Activated naive CD8-positive, alpha-beta T cell treated with anti-CD3 and anti-CD28 coated beads for 36 hours (primary cell): Measurements from ENCODE around the gene ZNF117. TPM values are rescaled to one million over a fixed set of nuclear protein-coding genes. Genes with fewer than 3 reads are reported as not detected.

Source experiments
- DNase-seq: peaks from one replicate; pipeline ENCODE4 v3.0.0; 2021
- H3K27ac Mint-ChIP-seq: one replicate; pipeline ENCODE4 v1.8.0; 2022; ENCODE audit warnings: mild to moderate bottlenecking, moderate library complexity, mixed read lengths
- H3K27me3 Mint-ChIP-seq: one replicate; pipeline ENCODE4 v1.8.0; 2022; ENCODE audit warnings: mild to moderate bottlenecking, mixed read lengths
- H3K36me3 Mint-ChIP-seq: one replicate; pipeline ENCODE4 v1.8.0; 2021; ENCODE audit warnings: mild to moderate bottlenecking, mixed read lengths
- H3K4me1 Mint-ChIP-seq: one replicate; pipeline ENCODE4 v1.8.0; 2021; ENCODE audit warnings: mixed read lengths
- H3K4me3 Mint-ChIP-seq: one replicate; pipeline ENCODE4 v1.8.0; 2022; ENCODE audit warnings: mild to moderate bottlenecking, moderate library complexity, mixed read lengths
- H3K9me3 Mint-ChIP-seq: one replicate; pipeline ENCODE4 v1.8.0; 2022; ENCODE audit warnings: mixed read lengths
- total RNA-seq, 2 experiments: library from RNA; stranded (reverse); gene quantifications; one replicate each; pipeline ENCODE4 v1.2.3, GENCODE V29; 2021

The ZNF117 gene
- total RNA-seq, 2 experiments from 2014 or later: 2.9 to 3.2 TPM

- H3K27me3 Mint-ChIP-seq: no peaks in the 10 kb centered on the region
- peaks cover 78% of the 10 kb centered on the region for H3K36me3 Mint-ChIP-seq
- peaks cover 32% of the 10 kb centered on the region for H3K4me1 Mint-ChIP-seq
- no peak overlapping the region for H3K4me3 Mint-ChIP-seq
- peaks cover 47% of the 10 kb centered on the region for H3K9me3 Mint-ChIP-seq
- H3K27ac Mint-ChIP-seq: peak overlapping the region; percentile 42
- no peak for DNase-seq
Observed at GRCh38 chr7:65002972-65003585, 12.2 kb upstream of the ZNF117 start.

GRCh38 chr7:65001291-65001814, 10.5 kb upstream of the ZNF117 start:
- Mint-ChIP-seq H3K4me1 (peaks cover 26% of the 10 kb centered on the region), H3K36me3 (peaks cover 84% of the 10 kb centered on the region), H3K27me3 (no peaks in the 10 kb centered on the region), H3K4me3 (no peak overlapping the region), H3K9me3 (peaks cover 59% of the 10 kb centered on the region), H3K27ac (no peak overlapping the region)
- DNase-seq: no peak

- peaks cover 59% of the 10 kb centered on the region for H3K9me3 Mint-ChIP-seq
- no peak overlapping the region for H3K4me3 Mint-ChIP-seq
- no peak for DNase-seq
- no peaks in the 10 kb centered on the region for H3K27me3 Mint-ChIP-seq
- peaks cover 12% of the 10 kb centered on the region for H3K4me1 Mint-ChIP-seq
- peaks cover 75% of the 10 kb centered on the region for H3K36me3 Mint-ChIP-seq
- H3K27ac Mint-ChIP-seq: no peak overlapping the region
Observed at GRCh38 chr7:64999165-65000004, 8.5 kb upstream of the ZNF117 start.

- Mint-ChIP-seq H3K4me3 (no peak overlapping the region), H3K27ac (no peak overlapping the region), H3K27me3 (no peaks in the 10 kb centered on the region), H3K9me3 (peaks cover 58% of the 10 kb centered on the region), H3K36me3 (peaks cover 75% of the 10 kb centered on the region), H3K4me1 (peaks cover 10% of the 10 kb centered on the region)
- DNase-seq: no peak
Observed at GRCh38 chr7:64998865-64999164, 8.0 kb upstream of the ZNF117 start.

- Mint-ChIP-seq H3K4me1 (peaks cover 8% of the 10 kb centered on the region), H3K9me3 (peaks cover 58% of the 10 kb centered on the region), H3K27me3 (no peaks in the 10 kb centered on the region), H3K4me3 (no peak overlapping the region), H3K36me3 (peaks cover 73% of the 10 kb centered on the region), H3K27ac (no peak overlapping the region)
- DNase-seq: no peak
Observed at GRCh38 chr7:64997927-64998391, 7.1 kb upstream of the ZNF117 start.

GRCh38 chr7:64997164-64997908, 6.5 kb upstream of the ZNF117 start:
- H3K4me1 Mint-ChIP-seq: peaks cover 6% of the 10 kb centered on the region
- no peak overlapping the region for H3K4me3 Mint-ChIP-seq
- H3K27ac Mint-ChIP-seq: no peak overlapping the region
- H3K9me3 Mint-ChIP-seq: peaks cover 58% of the 10 kb centered on the region
- no peaks in the 10 kb centered on the region for H3K27me3 Mint-ChIP-seq
- no peak for DNase-seq
- peaks cover 72% of the 10 kb centered on the region for H3K36me3 Mint-ChIP-seq

- H3K36me3 Mint-ChIP-seq: peaks cover 73% of the 10 kb centered on the region
- peaks cover 61% of the 10 kb centered on the region for H3K9me3 Mint-ChIP-seq
- H3K27me3 Mint-ChIP-seq: no peaks in the 10 kb centered on the region
- H3K27ac Mint-ChIP-seq: no peak overlapping the region
- no peak overlapping the region for H3K4me3 Mint-ChIP-seq
- DNase-seq: no peak
- H3K4me1 Mint-ChIP-seq: peaks cover 2% of the 10 kb centered on the region
Observed at GRCh38 chr7:64996305-64996704, 5.5 kb upstream of the ZNF117 start.

- DNase-seq: no peak
- peaks cover 70% of the 10 kb centered on the region for H3K36me3 Mint-ChIP-seq
- no peak overlapping the region for H3K4me3 Mint-ChIP-seq
- H3K9me3 Mint-ChIP-seq: peaks cover 62% of the 10 kb centered on the region
- H3K4me1 Mint-ChIP-seq: peaks cover 2% of the 10 kb centered on the region
- no peak overlapping the region for H3K27ac Mint-ChIP-seq
- no peaks in the 10 kb centered on the region for H3K27me3 Mint-ChIP-seq
Observed at GRCh38 chr7:64993901-64994300, 3.1 kb upstream of the ZNF117 start.

- peaks cover 64% of the 10 kb centered on the region for H3K9me3 Mint-ChIP-seq
- no peak overlapping the region for H3K27ac Mint-ChIP-seq
- no peaks in the 10 kb centered on the region for H3K4me1 Mint-ChIP-seq
- no peak for DNase-seq
- H3K36me3 Mint-ChIP-seq: peaks cover 70% of the 10 kb centered on the region
- H3K4me3 Mint-ChIP-seq: no peak overlapping the region
- no peaks in the 10 kb centered on the region for H3K27me3 Mint-ChIP-seq
Observed at GRCh38 chr7:64992971-64993370, 2.1 kb upstream of the ZNF117 start.

GRCh38 chr7:64990216-64990615, 620 bp downstream of the ZNF117 start:
- DNase-seq: no peak
- no peak overlapping the region for H3K4me3 Mint-ChIP-seq
- no peak overlapping the region for H3K27ac Mint-ChIP-seq
- H3K27me3 Mint-ChIP-seq: no peaks in the 10 kb centered on the region
- H3K4me1 Mint-ChIP-seq: no peaks in the 10 kb centered on the region
- peaks cover 84% of the 10 kb centered on the region for H3K36me3 Mint-ChIP-seq
- H3K9me3 Mint-ChIP-seq: peaks cover 71% of the 10 kb centered on the region

GRCh38 chr7:64978497-64979203, 12.2 kb downstream of the ZNF117 start:
- DNase-seq: no peak
- peaks cover 57% of the 10 kb centered on the region for H3K9me3 Mint-ChIP-seq
- H3K36me3 Mint-ChIP-seq: peaks cover 66% of the 10 kb centered on the region
- H3K27me3 Mint-ChIP-seq: no peaks in the 10 kb centered on the region
- H3K27ac Mint-ChIP-seq: no peak overlapping the region
- H3K4me1 Mint-ChIP-seq: no peaks in the 10 kb centered on the region
- H3K4me3 Mint-ChIP-seq: no peak overlapping the region

GRCh38 chr7:64965594-64965993, 25.2 kb downstream of the ZNF117 start:
- Mint-ChIP-seq H3K4me3 (no peak overlapping the region), H3K27ac (no peak overlapping the region), H3K9me3 (peaks cover 16% of the 10 kb centered on the region), H3K4me1 (no peaks in the 10 kb centered on the region), H3K36me3 (peaks cover 4% of the 10 kb centered on the region), H3K27me3 (peaks cover 9% of the 10 kb centered on the region)
- no peak for DNase-seq

- no peak for DNase-seq
- H3K9me3 Mint-ChIP-seq: peaks cover 5% of the 10 kb centered on the region
- H3K27ac Mint-ChIP-seq: no peak overlapping the region
- H3K4me1 Mint-ChIP-seq: no peaks in the 10 kb centered on the region
- H3K4me3 Mint-ChIP-seq: no peak overlapping the region
- H3K36me3 Mint-ChIP-seq: no peaks in the 10 kb centered on the region
- peaks cover 20% of the 10 kb centered on the region for H3K27me3 Mint-ChIP-seq
Observed at GRCh38 chr7:64959072-64959747, 31.6 kb downstream of the ZNF117 start.

GRCh38 chr7:64951250-64951848, 39.5 kb downstream of the ZNF117 start:
- Mint-ChIP-seq H3K27me3 (peaks cover 44% of the 10 kb centered on the region), H3K27ac (no peak overlapping the region), H3K4me1 (peaks cover 2% of the 10 kb centered on the region), H3K4me3 (no peak overlapping the region), H3K36me3 (no peaks in the 10 kb centered on the region), H3K9me3 (peaks cover 1% of the 10 kb centered on the region)
- DNase-seq: no peak
